ENCODE measurements around the gene SEMA6A.

The SEMA6A gene

GRCh38 chr5:116449458-116449857 lies 125.2 kb downstream of the SEMA6A start:
- TF ChIP-seq ZNF274 (IDR thresholded peaks at IDR 0.05; ENCODE audit: low read depth, low read length) = no peak

GRCh38 chr5:116448870-116449427 lies 125.7 kb downstream of the SEMA6A start:
- no peak for TF ChIP-seq ZNF274 (IDR thresholded peaks at IDR 0.05; ENCODE audit: low read depth, low read length)
- no peak overlapping the region for H3K4me3 ChIP-seq (ENCODE audit: low read length)

More at GRCh38 chr5:116449458-116449857, 125.2 kb downstream of the SEMA6A start:
- no peak overlapping the region for H3K4me3 ChIP-seq (ENCODE audit: low read length)

GRCh38 chr5:116448450-116448849 lies 126.2 kb downstream of the SEMA6A start:
- no peak for TF ChIP-seq ZNF274 (IDR thresholded peaks at IDR 0.05; ENCODE audit: low read depth, low read length)
- H3K4me3 ChIP-seq (ENCODE audit: low read length) = no peak overlapping the region

- no peak overlapping the region for H3K4me3 ChIP-seq (ENCODE audit: low read length)
- TF ChIP-seq ZNF274 (IDR thresholded peaks at IDR 0.05; ENCODE audit: low read depth, low read length) = no peak
These were observed 128.1 kb downstream of the SEMA6A start for GRCh38 chr5:116446356-116447005.

GRCh38 chr5:116445311-116445710 lies 129.3 kb downstream of the SEMA6A start:
- TF ChIP-seq ZNF274 (IDR thresholded peaks at IDR 0.05; ENCODE audit: low read depth, low read length) = no peak
- H3K4me3 ChIP-seq (ENCODE audit: low read length) = no peak overlapping the region

GRCh38 chr5:116444373-116445295 lies 130.0 kb downstream of the SEMA6A start:
- no peak for TF ChIP-seq ZNF274 (IDR thresholded peaks at IDR 0.05; ENCODE audit: low read depth, low read length)

GRCh38 chr5:116442931-116443551 lies 131.6 kb downstream of the SEMA6A start:
- H3K4me3 ChIP-seq (ENCODE audit: low read length) = no peak overlapping the region
- no peak for TF ChIP-seq ZNF274 (IDR thresholded peaks at IDR 0.05; ENCODE audit: low read depth, low read length)

More at GRCh38 chr5:116444373-116445295, 130.0 kb downstream of the SEMA6A start:
- H3K4me3 ChIP-seq (ENCODE audit: low read length) = no peak overlapping the region

DNA sequence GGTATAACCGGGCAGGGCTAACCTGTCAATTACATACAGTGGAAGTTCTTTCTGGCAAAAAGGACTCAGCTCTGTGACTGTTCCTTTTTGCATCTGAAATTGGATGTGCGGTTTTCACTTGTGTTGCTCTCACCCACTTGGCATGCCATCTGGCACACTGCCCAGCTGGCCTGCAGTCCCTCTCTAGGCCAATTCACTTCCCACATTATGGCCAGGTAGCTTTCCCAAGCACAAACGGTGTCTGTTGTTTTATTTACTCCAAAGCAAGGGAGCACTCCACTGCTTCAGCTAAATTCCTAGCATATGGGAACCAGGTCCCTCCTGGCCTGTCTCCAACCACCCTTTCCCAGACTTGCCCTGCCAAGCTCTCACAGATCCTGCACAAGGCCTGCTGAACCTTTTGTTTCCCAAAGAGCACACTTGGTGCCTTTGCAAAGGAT lies 132.5 kb downstream of the SEMA6A start:
- no peak for TF ChIP-seq ZNF274 (IDR thresholded peaks at IDR 0.05; ENCODE audit: low read depth, low read length)
- H3K4me3 ChIP-seq (ENCODE audit: low read length) = no peak overlapping the region

DNA sequence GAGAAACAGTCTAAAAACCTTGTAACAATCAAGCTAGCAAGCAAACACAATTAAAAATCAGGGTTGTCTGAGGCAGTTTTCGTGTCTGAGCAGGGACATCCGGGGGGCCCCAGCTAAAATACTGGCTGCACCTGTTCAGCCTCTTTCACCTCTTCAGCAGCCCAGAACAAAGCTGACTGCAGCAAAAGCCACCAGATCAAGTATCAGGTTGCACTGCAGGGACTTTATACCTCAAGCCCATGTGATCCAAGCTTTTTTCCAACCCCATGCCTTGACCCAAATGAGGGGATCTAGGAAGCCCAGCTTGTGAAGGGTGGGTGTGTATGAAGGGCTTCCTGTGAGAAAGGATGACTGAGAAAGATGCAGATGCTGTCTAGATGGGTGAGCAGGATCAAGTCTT lies 133.4 kb downstream of the SEMA6A start:
- no peak for TF ChIP-seq ZNF274 (IDR thresholded peaks at IDR 0.05; ENCODE audit: low read depth, low read length)
- H3K4me3 ChIP-seq (ENCODE audit: low read length) = no peak overlapping the region

DNA sequence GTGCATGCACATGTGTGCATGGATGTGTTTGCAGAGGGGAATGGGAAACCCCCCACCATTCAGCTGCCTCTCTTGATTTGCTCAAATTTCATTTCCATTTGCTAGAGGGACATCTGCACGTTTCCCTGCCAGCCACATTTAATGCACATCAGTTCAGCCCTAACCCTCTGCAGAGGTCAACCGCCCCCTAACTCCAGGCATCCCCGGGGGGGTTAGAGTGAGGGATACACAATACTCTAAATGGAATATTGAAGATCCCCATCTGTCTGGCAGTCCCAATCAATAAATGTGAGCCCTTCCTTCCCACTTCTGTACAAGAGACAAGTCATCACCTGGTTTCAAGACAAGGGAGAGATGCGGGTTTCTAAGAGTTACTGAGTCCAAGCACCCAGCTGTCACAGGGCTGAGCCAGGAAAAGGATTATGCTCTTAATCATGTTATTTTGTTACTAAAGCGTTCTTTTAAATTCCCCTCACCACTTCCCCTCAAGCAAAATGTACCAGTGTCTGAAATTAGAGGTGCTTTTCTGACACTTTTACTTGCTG lies 134.1 kb downstream of the SEMA6A start:
- H3K4me3 ChIP-seq (ENCODE audit: low read length) = no peak overlapping the region
- TF ChIP-seq ZNF274 (IDR thresholded peaks at IDR 0.05; ENCODE audit: low read depth, low read length) = no peak

- H3K4me3 ChIP-seq (ENCODE audit: low read length) = no peak overlapping the region
- no peak for TF ChIP-seq ZNF274 (IDR thresholded peaks at IDR 0.05; ENCODE audit: low read depth, low read length)
These were observed 134.7 kb downstream of the SEMA6A start for GRCh38 chr5:116439905-116440304.

DNA sequence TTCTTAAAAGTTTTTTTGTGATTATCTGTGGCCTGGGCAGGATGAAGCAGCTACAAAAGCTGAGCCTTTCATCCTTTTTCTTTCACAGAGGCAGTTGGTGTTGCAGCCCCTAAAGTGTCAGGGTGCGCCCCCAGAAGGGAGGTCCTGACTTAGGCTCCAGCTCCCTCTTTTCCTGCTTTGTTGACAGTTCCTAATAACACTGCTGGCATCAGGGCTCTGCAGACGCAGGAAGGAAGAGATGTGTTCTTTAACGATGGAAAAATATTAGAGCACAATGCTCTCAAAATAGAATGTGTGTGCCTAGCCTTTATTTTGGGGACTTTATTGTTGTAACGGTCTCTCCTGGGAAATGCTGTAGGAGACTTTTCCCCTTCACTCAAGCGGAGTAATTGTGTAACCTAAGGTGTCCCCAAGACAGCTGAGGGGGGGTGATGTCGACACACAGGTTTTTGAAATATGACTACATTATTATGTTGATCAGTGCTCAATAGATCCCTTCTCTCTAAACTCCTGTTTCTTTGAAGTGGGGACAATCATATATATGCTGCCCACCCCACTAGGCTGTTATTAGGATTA lies 135.6 kb downstream of the SEMA6A start:
- no peak overlapping the region for H3K4me3 ChIP-seq (ENCODE audit: low read length)
- no peak for TF ChIP-seq ZNF274 (IDR thresholded peaks at IDR 0.05; ENCODE audit: low read depth, low read length)

DNA sequence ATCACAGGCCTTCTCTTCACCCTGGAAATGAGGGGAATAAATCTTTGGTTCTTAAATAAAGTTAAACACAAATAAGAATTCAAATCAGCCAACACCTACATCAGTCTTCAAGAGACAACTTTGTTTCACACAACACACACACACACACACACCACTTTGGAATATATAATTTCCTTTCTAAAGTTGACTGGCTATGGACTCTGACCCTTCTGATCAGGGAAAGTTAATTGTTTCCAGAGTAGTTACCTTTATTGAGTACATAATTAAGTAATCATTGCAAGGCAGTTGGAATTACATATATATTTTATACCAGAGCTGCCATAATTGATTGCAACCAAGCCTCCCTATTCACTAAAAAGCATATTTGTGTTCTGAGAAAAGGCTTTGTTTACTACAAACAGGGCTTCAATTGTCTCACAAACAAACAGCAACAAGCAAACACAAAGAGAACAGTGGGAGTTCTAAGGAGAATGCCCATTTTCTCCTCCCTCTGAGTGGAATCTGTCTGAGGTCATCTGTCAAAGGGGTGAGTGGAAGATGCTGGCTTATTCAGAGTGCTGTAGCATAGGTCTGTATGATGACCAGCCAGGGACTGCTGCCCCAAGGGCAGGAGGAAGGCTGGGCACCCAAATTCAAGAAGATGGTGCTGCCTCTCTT lies 136.6 kb downstream of the SEMA6A start:
- no peak for TF ChIP-seq ZNF274 (IDR thresholded peaks at IDR 0.05; ENCODE audit: low read depth, low read length)
- H3K4me3 ChIP-seq (ENCODE audit: low read length) = no peak overlapping the region

Data from GM08714 (cell line).